Amniotic epithelial cell (primary cell): ENCODE results near the gene TTC28.
"Not testable (repeated sequence)": the region's sequence is repeated elsewhere in the genome, so short reads cannot be mapped to it uniquely, and the experiment has no call there.

Source experiments
- DNase-seq: peaks from one replicate; pipeline ENCODE4 v3.0.0-alpha.2; 2010; ENCODE audit warnings: low read depth

The TTC28 gene

DNA sequence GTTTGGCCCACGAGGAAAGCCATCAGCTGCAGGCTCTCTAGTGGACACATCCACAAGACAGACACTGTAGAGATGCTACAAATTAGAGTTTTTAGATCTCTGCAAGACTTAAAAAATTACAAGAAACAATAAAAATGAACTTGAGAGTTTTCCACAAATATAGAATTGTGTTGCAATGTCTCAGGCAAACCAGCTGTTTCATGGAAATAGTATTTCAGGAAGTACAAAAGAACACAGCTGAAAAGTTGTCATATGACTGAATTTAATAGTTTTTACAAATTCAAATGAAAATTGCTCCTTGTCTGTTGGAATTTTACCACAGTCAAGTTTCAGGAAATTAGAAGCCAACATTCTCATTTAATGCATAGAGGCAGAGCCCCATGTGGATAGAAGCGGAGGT, 576.0 kb downstream of the TTC28 start:
- DNase-seq = no peak

DNA sequence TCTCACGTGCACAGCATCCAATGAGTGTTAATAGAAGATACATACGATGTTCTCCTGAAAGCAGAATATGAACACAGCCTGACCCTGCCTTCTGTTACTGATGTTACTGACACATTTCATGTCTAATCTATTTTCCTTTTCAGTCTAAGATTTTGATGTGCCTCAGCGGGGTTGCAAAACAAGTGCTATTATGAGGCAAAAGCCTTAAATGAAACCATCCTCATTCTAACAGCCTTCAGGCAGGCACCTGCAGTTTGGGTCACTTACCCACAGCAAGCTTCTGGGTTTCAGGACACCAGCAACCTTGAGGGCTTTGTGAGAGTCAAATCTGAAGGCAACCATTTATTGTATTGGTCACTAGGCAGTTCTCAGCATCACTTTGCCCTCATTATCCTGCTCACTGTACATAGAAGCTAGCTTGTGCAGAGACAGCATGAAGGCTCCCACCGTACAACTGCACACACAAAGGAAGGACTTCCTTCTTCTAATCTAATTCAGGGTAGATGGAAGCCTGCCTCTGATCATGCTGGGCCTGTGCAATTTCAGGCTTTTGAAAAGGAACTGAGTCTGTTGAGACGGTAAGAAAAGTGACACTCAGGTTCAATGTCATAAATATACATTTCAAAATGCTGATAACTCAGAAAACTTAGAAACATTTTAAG, 577.4 kb downstream of the TTC28 start:
- no peak for DNase-seq

DNA sequence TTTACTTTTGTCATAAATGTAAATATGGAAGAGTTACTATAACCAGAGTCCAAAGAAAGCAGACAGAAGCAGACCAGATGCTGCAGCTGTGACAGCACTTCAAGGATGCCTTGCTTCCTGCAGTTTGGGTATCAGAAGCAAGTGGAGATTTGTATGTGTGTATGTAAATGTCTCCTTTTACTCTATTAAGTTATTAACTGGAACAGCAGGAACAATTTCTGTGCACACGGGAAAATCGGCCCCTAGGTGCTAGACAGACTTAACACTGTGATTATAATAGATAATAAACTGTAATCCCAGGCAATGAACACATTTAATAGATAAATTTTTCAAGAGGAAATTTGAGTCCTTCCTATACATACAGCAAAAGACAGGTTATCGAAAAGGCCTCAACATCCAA, 582.0 kb downstream of the TTC28 start:
- no peak for DNase-seq

DNA sequence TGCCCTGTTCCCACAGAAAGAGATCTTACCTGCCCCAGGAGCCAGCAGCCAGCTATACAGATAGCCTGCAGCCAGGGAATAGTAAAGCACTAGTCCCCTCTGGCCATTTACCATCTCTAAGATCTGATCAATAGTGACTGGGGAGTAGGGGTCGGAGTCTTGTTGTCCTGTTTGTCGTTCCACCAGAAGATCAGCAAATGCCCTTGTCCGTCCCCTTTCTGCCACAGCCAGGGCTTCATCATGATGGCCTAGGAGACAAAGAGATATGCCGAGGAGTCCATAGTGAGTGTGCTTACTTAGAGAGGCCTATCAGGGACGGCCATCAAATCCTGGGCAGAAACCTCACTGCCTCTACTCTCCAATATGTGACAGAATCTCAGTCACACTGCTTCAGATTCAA, 583.5 kb downstream of the TTC28 start:
- no peak for DNase-seq

DNA sequence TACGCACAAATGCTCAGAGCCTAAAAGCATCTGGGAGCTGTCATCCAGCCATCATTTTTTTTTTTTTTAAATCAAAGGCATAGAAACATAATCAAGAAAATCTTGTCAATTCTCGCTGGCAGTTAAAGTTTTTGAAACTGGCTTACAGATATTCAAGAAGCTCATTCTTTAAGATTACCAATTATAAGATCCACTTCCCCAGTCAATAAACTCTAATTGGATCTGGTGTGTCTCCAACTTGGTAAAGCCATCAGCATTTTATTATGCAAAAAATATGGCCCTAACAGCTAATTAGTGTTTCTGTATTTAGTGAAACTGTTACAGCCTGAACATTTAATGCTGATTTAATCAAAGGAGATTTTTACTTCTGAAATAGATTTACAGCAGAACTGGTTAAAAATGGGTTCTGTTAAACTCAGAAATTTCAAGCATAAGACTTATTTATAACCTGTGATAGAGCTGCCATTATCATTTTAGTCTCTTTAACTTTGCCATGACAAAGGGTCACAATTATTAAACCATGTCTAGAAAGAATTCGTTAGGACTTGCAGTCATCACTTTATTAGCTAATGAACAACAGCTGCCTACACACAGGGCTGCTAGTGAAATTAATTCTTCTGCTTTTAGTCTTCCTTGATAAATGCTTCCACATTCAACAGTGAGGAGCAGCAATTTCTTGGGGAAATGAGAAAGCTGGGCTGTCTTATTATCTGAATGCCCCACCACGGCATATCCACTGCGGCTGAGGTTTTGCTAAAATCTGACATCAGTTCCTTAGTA, 584.1 kb downstream of the TTC28 start:
- DNase-seq = no peak

DNA sequence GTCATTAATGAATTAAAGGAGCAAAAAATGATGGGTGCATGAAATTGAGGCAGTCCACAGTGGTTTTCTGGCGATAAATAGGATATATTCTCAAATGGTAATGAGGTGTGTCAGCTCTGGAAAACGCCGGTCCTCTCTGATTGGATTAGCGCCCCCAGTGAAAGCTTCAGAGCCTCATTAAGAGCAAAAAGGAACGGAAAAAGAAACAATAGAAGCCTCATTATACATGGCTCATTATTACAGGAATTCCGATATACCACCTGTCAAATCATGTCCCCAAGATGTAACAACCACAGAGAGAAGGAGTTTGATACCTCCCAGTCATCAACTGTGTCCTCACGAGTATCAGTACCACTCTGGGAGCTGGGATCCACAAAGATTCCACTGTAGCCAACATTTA, 584.9 kb downstream of the TTC28 start:
- no peak for DNase-seq

DNA sequence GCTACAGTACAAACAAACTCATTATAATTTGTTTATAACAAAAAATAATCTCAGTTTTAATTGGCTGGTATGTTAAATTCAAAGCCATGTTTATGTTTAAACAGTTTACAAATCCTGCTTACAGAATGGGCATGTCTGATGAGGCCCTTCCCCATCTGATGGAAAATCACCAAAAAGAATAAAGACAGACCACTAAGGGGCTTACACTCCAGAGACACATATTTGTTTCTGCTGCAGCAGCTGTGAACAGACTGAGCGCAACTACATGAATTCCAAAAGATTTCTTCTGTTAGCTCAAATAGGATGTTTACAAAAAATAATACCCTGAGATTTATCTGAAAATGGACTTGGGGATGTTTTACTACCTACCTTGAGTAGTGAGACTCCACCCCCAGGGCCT, 585.9 kb downstream of the TTC28 start:
- DNase-seq = no peak

DNA sequence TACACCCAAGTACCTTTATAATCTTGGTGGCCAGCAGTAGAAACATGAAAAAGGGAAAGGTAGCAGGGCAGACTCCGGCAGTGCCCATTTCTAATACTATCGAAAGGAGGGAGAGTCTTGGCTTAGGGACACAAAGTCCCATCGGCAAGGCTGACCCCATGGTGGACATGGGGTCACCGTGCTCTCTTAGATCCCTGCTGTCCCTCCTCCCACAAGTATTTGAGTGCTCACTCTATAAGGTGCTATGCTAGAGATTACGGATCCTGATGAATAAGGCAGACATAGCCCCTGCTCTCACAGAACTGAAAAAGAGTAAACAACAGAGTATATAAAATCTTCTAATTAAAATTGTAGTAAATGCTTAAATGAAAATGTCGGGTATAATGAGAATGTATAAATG, 588.2 kb downstream of the TTC28 start:
- DNase-seq = no peak

DNA sequence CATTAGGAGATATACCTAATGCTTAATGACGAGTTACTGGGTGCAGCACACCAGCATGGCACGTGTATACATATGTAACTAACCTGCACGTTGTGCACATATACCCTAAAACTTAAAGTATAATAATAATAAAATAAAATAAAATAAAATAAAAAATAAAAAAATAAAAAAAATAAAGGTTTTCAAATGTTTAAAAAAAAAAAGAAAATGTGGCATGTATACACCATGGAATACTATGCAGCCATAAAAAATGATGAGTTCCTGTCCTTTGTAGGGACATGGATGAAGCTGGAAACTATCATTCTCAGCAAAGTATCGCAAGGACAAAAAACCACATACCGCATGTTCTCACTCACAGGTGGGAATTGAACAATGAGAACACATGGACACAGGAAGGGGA, 590.1 kb downstream of the TTC28 start:
- not testable (repeated sequence) for DNase-seq

DNA sequence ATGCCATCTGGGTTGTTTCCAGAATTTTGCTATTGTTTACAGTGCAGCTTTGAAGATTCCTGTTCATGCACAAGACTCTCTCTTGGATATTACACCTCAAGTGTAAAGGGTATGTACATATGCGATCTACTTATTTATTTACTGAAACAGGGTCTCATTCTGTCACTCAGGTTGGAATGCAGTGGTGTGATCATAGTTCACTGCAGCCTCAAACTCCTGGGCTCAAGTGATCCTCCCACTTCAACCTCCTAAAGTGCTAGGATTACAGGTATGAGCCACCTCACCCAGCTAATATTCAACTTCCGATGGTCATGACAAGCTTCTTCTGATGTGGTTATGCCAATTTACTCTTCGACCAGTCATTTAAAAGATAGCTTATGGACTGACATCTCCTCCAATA, 602.5 kb downstream of the TTC28 start:
- DNase-seq = no peak

DNA sequence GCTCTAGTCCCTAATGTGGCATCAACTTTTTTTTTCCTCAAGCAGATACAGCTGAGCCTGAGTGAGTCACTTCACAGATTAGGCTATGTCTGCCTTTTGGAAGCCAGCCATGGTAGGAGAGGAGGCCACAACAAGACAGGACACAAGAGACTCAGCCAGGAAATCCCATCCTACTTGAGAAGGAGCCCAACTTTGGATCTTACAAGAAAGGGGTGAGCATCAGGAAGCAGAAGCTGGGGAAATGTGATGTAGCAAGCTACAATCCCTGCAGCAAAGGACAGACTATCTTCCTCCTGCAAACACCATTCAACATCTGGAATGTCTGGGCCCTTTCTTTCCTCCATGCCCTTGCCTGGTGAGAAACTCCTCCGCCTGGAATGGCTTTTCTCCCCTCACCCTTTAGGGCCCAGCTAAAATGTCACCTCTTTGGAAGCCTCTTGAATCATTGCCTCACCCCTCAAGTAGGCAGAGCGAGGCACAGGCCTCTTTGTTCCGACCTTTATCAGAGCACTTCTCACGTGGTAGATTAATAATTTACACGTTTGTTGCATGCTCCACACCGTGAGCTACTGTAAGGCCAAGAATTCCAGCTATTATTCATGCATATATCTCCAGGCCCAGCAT, 604.2 kb downstream of the TTC28 start:
- DNase-seq = peak; percentile 82

DNA sequence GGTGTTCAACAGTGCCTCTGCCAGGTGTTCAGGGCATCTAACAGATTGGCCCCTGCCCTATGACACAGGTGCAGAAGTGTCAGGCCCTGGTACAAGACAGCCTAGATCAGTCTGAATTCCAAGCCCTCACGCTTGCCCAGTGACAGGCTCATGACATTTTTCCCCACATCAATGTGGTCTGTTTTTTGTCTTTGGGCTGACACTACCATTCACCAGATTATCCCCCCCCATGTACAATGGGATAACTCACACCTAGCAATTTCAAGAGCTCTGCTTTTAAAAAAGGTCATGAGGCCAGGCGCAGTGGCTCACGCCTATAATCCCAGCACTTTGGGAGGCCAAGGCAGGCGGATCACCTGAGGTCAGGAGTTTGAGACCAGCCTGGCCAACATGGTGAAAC, 605.1 kb downstream of the TTC28 start:
- no peak for DNase-seq

DNA sequence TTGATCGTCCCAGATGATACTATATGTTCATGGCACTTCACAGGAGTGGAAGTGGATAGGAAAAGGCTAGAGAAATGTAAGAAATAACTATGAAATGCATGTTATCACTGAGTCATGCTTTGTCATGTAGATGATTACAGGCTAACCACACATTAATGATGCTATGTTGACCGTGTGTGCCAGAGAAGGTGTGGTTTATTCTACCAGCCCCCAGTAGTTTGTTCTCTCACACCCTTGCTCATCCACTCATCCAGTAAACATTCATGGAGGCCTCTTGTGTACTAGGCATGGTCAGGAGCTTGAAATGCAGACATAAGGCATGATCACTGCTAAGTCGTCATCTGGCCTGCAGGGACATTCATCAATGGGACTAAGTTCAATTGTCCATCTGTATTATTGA, 607.6 kb downstream of the TTC28 start:
- DNase-seq = peak; percentile 63

DNA sequence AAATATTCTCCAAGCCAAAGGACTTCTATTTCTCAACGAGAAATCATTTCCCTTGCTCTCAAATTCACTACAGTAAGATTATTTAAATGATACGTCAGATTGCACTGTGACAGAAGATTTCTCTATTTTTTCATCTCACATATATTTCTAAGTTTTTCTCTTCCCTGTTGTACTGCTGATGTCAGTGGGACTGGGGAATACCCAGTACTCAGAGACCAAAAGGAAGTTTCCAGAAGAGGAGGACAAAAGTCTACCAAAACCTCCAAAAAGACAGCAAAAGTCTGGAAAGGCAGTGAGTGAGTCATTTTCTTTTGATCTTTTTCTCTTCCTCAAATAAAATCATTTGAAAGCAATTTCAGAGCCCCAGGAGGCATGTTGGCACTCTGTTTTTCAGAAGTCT, 610.8 kb downstream of the TTC28 start:
- DNase-seq = no peak

DNA sequence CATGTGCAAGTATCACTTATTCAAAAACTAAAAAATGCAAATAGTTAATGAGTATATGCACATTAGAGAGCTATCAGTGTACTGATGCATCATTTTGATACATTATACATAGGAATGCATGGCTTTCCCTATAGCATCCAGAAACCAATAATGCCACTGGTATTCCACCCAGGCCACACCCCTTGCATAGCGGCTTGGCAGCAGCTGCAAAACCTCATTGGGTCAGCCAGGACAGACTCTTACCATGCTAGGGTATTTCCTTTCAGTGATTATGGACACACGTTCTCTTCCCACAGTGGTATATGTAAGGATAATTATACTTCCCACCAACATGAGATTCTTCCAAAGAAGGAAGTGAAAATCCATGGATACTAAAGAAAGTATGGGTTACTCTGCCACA, 614.7 kb downstream of the TTC28 start:
- DNase-seq = no peak

DNA sequence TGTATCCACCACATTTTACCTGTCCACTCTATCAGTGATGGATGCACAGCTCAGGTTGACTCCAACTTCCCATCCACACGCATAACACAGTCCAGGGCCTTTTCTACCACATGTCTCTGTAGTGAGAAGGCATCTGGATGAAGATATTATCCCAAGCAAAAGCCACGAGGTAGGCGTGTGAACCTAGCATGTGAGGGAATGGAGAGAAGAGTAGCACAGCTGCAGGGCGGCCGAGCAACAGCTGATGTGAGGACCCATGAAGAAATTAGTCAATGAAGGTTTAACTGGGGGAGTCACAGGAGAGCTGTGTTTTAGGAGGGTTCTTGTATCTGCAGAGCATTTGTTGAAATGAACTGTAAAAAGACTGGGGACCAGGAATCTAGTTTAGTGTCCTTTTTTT, 616.0 kb downstream of the TTC28 start:
- no peak for DNase-seq

DNA sequence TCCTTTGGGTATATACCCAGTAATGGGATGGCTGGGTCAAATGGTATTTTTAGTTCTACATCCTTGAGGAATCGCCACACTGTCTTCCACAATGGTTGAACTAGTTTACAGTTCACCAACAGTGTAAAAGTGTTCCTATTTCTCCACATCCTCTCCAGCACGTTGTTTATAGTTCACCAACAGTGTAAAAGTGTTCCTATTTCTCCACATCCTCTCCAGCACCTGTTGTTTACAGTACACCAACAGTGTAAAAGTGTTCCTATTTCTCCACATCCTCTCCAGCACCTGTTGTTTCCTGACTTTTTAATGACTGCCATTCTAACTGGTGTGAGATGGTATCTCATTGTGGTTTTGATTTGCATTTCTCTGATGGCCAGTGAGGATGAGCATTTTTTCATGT, 619.0 kb downstream of the TTC28 start:
- not testable (repeated sequence) for DNase-seq

DNA sequence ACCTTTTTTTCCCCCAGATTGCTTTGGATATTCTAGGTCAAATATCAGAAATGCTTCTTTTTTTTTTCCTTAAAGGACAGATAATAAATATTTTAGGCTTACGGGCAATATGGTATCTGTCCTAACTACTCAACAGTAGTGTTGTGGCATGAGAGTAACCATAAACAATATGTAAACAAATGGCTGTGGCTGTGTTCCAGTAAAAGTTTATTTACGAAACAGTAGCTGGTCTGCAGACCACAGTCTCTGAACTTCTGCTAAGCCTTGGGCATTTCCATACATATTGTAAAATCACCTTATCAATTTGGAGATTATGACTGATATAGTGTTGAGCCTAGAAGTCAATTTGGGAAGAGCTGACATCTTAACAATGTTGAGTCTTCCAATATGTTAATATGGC, 621.6 kb downstream of the TTC28 start:
- DNase-seq = no peak

DNA sequence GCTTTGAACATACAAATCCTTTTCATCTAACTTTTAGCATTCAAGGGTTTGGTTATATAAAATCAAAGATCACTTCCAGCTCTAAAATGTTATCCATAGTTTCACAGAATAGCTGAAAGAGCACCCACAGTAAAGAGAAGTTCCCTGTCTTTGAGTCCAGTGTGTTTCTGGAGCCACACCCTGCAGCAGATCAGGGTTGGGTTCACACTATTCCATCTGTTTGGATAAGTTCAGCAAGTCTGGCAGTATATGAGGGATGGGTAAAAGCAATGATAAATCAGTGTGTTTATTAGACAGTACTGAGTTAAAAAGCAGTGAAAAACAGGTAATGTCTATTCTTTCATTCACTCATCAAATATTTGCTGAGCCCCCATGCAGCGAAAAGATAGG, 624.8 kb downstream of the TTC28 start:
- no peak for DNase-seq

DNA sequence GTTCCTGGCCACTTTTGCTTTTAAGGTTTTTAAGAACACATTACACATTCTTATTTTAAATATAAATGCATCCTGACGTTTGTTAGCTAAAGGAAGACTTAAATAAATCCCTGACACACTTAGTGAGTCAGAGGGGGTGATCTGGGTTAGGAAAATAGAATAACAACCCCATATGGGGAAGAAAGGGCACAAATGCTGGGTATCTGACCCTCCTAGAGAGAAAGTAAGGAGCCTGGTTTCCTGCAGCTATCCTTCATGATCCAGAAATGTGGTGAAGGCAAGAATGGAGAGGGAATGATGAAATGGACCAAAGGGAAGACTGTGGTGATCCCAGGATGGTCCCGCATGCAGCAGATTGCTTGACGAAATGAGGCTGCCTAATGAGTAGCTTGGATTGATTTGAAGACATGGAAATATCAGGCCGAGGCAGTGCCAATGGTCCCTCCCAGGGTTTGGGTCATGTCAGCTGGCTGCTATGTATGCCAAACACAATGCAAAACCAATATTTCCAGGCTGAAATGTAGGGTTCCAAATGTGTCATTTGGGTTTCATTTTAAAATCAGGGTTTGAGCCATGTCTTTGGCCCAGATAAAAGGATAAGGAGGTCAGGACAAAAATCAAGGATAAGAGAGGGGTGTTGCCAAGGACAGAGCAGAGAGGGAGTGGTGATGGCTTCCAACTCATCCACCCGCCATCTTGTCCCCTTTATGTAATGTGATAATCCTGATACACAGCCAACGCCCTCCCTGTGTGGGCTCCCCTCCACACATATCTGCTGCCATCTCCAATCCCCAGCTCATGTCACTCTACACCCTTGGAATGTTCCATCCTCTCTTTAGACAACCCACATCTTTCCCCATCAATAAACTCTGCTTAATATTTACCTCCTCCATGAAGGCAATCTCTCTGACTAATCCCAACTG, 625.5 kb downstream of the TTC28 start:
- no peak for DNase-seq

DNA sequence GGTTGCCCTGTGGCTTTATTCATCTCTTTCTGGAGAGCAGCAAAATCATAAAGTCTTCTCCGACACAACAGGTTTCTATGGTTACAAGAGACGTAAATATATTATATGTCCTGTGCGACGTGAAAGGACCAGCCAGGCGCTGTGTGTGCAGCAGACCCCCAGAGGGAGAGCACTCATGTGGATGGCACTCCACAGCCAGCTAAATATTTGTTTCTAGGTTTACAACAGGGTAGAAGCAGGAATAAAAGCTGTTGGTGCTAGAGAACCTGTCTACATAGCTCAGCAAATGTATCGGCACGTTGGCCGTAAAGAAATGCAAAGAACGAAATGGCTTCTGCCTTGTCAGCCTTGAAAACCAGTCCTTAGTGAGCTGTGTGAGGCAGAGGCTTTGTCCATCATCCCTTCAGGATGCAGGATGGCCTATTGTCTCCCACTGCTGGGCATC, 626.8 kb downstream of the TTC28 start:
- DNase-seq = no peak

DNA sequence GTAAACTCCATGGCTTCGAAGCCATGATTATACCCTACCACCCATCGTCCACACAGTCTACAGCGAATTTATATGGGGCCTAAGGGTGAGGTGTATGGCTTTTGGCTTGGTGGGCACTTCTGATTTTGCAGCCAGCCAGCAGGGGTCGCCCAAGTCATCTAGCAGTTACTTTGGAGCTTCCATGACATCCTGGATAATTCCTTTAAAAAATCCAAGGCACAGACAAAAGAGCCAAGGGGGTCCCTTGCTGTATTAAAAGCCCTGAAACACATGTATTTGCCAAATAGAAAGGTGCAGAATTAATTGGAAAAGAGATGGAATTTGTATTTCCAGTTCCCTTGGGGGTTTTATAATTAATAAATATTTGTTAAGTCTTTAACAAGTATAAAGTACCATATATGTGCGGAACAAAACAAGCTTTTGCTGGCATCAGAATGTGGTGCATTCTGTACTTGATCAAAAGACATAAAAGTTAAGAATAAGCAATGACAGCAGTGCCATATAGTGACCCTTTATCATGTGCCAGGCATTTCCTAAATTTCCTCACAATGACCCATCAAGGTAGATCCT, 627.8 kb downstream of the TTC28 start:
- DNase-seq = peak; percentile 53
